ENCODE measurements around the gene FAM136A. TPM values are rescaled to one million over a fixed set of nuclear protein-coding genes. Genes with fewer than 3 reads are reported as not detected.

FAM136A gene
- total and polyA plus RNA-seq, 8 donors: 5.3 to 49.8 (median 36.3) TPM

DNA sequence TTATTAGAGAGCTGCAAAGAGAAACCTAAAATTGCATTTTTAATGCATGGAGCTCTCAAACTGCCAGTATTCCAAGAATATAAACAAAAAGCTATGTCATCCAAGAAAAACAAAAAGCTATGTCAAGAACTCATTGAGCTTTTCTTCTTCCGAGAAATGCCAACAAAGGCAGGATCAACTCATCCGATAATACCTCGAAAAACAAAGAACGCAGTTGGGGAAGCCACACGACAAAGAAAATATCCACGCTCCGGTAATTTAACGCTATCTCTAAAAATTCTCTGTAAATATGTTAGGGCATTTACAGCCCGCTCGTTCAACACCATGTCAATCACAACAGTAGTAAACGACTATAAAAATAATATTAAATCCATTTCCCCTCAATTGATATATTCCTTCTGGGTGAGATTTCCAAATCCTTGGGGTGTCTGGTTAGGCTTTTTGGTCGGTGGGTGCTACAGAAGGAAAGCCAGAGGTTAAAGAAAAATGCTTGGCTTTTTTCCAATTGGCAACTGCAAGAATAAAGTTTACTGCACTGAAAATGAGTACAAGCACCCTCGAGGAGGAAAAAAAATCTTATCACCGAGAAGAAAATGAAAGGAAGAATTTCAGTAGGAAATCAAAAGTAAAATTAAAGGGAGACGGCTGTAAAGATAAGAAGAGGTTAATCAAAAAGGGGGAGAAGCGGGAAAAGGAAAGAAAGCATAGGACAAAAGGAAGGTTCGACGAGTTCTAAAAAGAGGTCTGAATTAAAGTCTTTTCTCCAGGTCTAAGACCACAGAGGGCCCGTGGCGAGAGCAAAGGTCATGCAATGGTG lies 54.3 kb downstream of the FAM136A start:
- WGBS, 5 donors: 0 to 1% (median 0%) methylated on average over 20 of the region's 20 CpGs
- Histone ChIP-seq H3K4me3 (peak overlapping the region; percentile 61 to 79 (median 76)), H3K4me1 (peaks cover 14 to 58% (median 44%) of the 10 kb centered on the region in 4 donors), H3K9me3 (no peaks in the 10 kb centered on the region), H3K27me3 (no peaks in the 10 kb centered on the region), H3K27ac (peak overlapping the region; percentile 93 to 99 (median 98)), H3K36me3 (no peaks in the 10 kb centered on the region)
- intact Hi-C loops (cut with DNase I; ENCODE audit: low total_unique reads): no loop called here
- peak in 1 of 2 donors; percentile 71 for DNase-seq
- TF ChIP-seq, protein P1, sequence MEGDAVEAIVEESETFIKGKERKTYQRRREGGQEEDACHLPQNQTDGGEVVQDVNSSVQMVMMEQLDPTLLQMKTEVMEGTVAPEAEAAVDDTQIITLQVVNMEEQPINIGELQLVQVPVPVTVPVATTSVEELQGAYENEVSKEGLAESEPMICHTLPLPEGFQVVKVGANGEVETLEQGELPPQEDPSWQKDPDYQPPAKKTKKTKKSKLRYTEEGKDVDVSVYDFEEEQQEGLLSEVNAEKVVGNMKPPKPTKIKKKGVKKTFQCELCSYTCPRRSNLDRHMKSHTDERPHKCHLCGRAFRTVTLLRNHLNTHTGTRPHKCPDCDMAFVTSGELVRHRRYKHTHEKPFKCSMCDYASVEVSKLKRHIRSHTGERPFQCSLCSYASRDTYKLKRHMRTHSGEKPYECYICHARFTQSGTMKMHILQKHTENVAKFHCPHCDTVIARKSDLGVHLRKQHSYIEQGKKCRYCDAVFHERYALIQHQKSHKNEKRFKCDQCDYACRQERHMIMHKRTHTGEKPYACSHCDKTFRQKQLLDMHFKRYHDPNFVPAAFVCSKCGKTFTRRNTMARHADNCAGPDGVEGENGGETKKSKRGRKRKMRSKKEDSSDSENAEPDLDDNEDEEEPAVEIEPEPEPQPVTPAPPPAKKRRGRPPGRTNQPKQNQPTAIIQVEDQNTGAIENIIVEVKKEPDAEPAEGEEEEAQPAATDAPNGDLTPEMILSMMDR (IDR thresholded peaks at IDR 0.05): no peak
- TF ChIP-seq EP300 (IDR thresholded peaks at IDR 0.05) (no peak), POLR2A (IDR thresholded peaks at IDR 0.05) (no peak), POLR2AphosphoS5 (IDR thresholded peaks at IDR 0.05) (no peak)

Small RNA genes within 50 kb of the gene (small RNA-seq; reads per million reads assigned to genes)
- 0 reads per million in 4 donors for gene AC016700.2
- gene MIR1285-2: 0 reads per million in 4 donors

Other genes with a start within 250 kb of the FAM136A start
- 100 to 1,000 TPM in 3 of 5 donors, 10 to 100 TPM in 1, 1 to 10 TPM in 1; 9.3 to 164 (median 120) TPM for gene PCBP1, start 214.6 kb downstream of the FAM136A start, total RNA-seq
- gene PCBP1, start 214.6 kb downstream of the FAM136A start, polyA plus RNA-seq: 100 to 1,000 TPM; 199 to 296 (median 251) TPM
- 10 to 100 TPM in 3 of 5 donors, 1 to 10 TPM in 2; 2.6 to 23.2 (median 11.7) TPM for gene C2orf42, start 111.0 kb downstream of the FAM136A start, total RNA-seq
- 1 to 10 TPM; 3.9 to 6.3 (median 4.3) TPM for gene C2orf42, start 111.0 kb downstream of the FAM136A start, polyA plus RNA-seq
- gene TIA1, start 53.4 kb downstream of the FAM136A start, total RNA-seq: 100 to 1,000 TPM in 4 of 5 donors, 10 to 100 TPM in 1; 99.9 to 261 (median 205) TPM
- gene TIA1, start 53.4 kb downstream of the FAM136A start, polyA plus RNA-seq: 10 to 100 TPM in 2 of 3 donors, 1 to 10 TPM in 1; 7.0 to 56.4 (median 10.9) TPM
- gene PCYOX1, start 43.9 kb downstream of the FAM136A start, total RNA-seq: 10 to 100 TPM; 12.5 to 49.1 (median 18.7) TPM
- 10 to 100 TPM in 2 of 3 donors, 1 to 10 TPM in 1; 5.3 to 10.9 (median 10.6) TPM for gene PCYOX1, start 43.9 kb downstream of the FAM136A start, polyA plus RNA-seq
- 100 to 1,000 TPM in 2 of 5 donors, 10 to 100 TPM in 3; 37.2 to 318 (median 66.5) TPM for gene SNRPG, start 8.3 kb downstream of the FAM136A start, total RNA-seq
- 100 to 1,000 TPM; 189 to 229 (median 192) TPM for gene SNRPG, start 8.3 kb downstream of the FAM136A start, polyA plus RNA-seq